ENCODE measurements around the gene STX19.
"Not testable (repeated sequence)": the region's sequence is repeated elsewhere in the genome, so short reads cannot be mapped to it uniquely, and the experiment has no call there.

Gene STX19, protein sequence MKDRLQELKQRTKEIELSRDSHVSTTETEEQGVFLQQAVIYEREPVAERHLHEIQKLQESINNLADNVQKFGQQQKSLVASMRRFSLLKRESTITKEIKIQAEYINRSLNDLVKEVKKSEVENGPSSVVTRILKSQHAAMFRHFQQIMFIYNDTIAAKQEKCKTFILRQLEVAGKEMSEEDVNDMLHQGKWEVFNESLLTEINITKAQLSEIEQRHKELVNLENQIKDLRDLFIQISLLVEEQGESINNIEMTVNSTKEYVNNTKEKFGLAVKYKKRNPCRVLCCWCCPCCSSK

DNA sequence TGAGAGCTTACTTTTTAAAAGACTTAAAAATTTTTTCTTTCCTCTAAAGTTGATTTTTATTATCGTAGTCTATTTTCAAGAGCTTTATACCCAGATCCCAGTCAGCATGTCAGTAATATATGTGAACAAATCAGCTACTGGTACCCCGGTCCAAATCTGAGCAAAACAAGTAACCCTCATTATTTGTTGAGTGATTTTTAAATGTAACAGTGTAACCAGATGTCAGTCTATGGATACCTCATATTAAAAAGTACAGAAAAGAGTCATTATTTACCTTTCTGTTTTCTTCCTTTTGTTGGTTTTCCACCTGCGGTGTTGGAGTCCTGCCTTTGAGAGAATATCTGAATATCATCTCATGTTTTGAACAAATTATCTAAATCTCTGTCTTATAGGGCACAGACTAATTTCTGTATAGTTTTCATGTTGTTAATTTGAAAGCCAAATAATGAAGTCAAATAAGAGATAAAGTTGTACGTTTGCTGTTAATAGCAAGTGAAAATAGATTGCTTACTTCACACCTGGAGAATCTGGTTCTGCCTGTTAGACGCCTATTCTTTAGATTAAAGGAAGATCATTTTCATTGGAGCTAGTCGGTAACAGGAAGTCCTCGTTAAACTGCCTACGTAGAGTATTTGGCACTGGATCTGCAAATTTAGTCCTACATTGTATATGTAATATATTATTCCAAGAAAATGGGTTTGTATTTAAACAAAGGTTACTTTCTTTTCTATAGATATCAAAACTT is at the start of gene STX19:
STX19 (minus strand) TSS at position 505 of the 745 bp plus-strand sequence. CDS start 13,328 bp downstream, outside the sequence.
- DNase-seq, result no peak

DNA sequence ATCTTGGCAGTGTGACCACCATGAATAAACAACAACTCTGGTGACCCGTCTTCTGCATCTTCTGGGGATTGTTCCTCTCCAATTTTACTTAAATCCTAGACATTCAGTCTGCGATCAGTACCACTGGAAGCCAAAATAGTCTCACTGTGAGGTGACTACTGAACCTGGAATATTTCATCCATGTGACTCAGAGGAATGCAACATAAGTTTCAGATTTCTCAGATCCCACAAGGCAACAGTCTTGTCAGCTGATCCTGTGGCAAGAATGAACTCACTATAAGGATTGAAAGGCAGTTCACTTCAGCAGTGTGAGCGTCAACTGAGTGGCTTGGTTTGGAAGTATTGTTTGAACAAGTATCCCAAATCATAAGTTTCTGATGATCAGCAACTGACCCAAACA is 47.7 kb upstream of the STX19 start:
- DNase-seq, result no peak

DNA sequence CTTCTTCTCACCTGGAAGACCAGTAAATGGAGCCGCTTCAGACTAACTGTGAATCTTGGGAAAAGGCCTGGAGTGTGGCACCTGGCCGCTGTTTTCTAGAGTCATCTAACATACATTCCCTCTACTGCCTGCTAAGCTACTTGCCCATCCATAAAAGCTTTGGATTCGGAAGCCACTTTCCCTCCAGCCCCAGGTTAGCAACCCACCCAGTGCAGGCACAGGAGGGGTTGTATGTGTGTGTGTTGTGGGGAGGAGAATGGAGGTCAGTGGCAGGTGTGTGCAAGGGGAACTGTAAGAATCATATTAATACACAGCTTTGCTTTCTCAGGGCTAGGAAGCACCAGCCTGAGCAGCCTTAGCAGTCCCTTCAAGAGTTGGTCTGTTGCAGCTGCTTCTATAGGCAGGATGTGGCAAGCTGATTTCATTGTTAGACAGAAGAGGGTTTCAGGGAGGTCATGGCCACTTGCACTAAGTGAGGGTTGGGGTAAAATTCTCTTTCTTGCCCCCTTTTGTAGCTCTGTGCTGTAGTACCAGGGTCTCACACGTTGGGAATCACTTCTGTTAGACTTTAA is 43.4 kb upstream of the STX19 start:
- DNase-seq, result no peak

DNA sequence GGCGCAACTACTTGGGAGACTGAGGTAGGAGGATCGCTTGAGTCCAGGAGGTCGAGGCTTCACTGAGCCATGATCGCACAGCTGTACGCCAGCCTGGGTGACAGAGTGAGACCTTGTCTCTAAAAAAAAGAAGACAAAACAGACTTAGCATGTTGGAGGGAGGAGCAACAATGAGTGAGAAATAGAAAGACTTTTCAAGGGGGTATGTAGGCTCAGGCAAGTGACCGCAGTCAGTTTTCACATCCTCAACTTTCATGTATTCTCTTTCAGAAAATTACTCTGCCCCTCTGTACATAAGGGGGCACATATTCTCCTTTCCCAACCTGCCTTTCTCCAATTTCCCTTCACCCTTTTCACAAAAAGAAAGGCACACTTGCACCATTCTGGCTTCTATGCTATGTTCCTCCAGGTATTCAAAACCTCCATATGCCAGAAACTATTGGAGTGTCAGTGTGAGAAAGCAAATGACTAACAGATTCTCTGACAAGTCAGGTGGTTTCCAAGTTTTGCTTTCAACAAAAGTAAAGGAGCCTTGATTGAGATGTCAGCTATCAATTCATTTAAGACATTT is 42.0 kb upstream of the STX19 start:
- DNase-seq, result no peak

DNA sequence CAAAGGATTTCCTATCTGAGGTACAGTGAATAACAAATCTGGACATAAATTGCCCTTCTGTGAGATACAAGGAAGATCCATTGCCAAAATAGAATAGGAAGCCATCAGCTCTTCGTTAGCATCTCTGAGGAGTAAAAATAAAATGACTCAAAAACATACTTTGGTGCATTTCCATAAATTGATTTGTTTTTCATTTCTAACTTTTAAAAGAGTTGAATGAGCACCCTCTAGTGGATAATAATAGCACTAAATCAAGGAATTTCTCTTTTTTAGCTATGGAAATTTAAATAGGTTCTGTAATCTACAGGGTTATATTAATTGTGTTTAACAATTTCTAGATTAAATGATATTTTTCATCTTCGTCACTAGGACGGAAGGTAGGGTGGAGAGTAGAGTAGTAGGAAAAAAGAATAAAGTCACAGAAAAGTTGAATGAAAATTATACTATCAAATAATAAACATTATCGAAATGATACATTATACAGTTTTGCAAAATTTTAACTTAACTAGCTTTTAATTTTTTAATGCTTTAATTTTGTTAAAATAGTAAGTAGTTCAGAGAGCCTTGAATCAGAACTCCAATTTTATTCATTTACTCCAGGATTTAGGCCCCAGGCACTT is 40.9 kb upstream of the STX19 start:
- peak in 1 of 2 donors; percentile 53 for DNase-seq

DNA sequence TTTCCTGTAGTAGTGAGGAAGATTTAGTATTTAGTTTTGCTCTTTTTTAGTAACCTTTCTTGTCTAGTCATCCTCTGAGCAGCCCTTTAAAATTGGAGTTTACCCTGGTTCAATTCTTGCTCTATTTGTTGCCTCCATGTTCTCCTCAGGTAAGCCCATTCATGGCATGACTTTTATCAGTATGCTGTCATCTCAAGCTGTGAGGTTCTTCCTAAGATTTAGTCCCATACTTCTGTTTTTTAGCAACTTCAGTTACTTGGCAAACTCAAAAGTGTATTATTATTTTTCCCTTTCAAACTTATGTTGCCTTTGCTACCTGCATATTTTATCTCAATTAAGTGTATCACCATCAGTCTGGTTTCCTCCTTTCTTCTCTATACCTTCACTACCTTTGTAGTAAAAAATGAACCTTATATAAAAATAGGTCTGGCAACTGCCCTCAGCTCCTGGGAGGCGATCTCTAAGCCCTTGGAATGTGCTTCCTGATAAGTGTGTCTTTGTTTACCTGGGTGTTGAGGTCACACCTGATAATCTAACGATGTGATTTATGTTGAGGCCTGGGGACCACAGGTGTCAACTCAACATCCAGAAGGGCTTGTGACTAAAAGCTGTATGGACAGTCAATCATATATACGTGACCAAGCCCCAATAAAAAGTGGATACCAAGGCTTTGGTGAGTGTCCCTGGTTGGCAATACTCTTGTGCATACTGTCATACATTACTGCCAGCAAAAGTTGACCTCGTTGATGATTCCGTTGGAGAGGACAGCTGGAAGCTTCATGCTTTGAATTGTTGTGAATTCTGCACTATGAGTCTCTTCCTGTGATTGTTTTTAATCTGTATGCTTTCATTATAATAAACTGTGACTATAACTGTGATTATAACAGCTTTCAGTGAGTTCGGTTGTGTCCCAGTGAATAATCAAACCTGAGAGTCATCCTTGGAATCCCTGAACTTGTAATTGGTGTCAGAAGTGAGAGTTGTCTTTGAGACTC is 38.4 kb upstream of the STX19 start:
- DNase-seq, result no peak

DNA sequence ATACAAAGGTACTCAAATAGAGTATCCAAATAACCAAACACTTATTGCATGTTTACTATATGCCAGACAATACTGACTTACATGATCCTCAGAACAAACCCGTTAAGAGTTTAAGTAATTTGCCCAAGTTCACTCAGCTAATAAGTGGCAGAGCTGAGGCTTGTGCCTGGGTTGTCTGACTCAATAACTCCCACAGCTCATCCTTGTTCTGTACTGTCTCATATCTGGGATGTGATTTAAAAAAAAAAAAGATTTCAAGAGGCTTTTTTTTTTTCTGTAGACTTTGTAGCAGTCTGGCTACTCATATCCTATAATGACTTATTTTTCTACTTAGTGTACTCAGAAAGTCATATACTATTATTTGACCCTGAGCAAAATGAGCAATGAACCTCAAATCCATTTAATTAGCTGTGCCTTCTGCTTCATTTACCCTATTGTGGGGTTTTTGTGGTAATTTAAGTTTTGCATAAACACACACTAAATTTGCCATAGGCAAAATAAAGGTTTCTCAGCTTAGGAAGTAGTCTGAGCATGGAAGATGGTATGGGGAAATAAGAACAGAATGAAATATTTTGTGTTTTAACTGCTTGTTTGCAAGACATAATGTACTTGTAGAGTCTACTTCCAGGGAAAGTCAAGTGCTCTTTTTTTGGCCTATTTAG is 37.6 kb upstream of the STX19 start:
- DNase-seq, result no peak

DNA sequence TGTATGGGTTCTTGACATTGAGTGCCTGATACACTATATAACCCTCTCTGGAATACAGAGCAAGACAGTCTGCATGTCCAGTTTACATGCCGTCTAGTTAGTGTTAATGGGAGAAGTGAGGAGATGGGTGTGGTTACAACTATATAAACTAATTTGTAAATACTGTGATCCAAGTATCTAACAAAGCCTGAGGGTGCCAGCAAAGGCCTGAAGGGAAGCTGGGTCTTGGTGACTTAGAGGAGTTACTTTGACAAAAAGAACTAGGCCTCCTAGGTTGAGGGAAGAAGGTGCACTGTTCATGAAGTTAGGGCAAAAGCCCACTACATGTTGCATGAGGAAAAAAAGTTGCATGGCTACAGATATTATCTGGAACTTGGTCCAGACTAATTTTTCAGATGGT is 36.7 kb upstream of the STX19 start:
- no peak for DNase-seq

DNA sequence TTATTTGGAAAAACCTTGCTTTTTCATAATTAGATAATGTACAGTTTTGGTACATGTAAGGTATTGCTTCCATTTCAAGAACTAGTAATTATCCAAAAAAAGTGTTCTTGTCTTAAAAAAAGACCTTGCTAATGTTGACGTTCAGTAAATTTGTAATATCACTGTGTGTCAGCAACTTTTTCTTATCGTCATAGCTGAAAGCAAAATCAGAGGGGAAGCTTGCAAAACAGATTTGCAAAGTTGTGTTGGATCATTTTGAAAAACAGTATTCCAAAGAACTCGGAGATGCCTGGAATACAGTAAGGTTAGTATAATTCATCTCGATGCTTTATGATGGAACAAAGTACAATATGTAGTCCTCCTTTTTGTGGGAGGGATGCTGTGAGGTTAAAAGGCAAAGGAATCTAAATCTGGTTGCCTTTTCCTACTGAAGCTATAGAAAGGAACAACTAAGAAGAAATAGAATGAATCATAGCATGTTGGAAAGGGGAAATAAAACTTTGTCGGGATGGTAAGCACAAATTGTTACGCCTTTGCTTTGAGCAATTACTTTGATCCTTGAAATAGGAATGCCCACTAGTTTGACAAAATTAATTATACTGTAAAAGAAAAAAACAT is 36.0 kb upstream of the STX19 start:
- DNase-seq, result no peak

DNA sequence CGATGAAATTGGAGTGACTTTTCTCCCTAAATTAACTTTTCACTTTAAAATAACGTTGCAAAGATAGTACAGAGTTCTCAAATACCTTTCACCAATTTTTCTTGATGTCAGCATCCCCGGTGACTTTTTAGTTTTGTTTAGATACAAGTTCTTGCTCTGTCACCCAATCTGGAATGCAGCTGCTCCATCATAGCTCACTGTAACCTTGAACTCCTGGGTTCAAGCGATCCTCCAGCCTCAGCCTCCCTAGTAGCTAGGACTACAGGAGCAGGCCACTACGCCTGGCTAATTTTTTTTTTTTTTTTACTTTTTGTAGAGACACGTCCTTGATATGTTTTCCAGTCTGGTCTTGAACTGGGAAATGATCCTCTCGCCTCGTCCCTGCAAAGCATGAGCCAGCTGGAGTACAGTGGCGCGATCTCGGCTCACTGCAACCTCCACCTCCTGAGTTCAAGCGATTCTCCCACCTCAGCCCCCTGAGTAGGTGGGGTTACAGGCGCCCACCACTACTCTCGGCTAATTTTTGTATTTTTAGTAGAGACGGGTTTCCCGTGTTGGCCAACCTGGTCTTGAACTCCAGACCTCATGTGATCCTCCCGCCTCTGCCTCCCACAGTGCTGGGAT is 35.2 kb upstream of the STX19 start:
- DNase-seq, result no peak

DNA sequence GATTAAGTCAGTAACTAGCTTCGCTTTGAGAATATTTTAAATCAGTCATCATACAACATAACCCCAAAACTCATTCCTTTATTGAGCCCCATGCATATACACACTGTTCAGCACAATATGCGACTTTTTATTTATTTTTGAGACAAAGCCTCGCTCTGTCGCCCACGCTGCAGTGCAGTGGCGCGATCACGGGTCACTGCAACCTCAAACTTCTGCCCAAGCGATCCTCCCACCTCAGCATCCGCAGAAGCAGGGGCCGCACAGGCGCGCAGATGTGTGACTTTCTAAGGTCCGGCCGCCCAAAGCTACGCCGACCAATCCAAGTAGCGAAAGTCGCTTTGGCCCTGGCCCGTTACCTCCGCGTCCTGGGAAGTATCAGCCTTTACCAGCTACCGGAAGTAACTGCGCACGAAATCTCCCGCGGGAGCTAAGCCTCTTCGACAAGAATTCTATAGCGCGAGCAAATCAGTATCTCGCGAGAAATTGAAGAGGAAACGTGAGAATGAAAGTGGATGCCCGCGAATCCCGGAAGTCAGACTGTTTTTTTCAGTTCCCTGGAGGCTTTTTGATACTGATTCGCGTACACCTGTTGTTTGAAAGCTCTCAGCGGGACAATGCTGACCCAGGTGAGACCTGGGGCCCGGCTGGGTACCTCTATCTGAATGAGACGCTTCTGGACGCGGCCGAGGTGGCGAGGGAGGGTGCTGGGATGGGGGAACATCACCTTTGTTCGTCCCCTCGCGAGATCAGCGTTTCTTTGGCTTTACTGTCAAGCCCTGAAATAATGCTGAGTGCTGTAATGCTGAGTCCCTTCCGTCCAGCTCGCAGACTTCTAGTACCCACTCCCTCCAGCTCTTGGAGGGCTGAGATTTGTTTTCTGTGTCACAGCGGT is 34.4 kb upstream of the STX19 start, which contains the start of the genes DHFR2 and NSUN3:
DHFR2 (minus strand) TSS at position 404 of the 892 bp plus-strand sequence. CDS start 1,405 bp downstream, outside the sequence.
NSUN3 (plus strand) TSS at position 549 of the 892 bp plus-strand sequence; CDS start at position 615, 66 bp downstream.
- DNase-seq, result peak; percentile 89 to 93

DNA sequence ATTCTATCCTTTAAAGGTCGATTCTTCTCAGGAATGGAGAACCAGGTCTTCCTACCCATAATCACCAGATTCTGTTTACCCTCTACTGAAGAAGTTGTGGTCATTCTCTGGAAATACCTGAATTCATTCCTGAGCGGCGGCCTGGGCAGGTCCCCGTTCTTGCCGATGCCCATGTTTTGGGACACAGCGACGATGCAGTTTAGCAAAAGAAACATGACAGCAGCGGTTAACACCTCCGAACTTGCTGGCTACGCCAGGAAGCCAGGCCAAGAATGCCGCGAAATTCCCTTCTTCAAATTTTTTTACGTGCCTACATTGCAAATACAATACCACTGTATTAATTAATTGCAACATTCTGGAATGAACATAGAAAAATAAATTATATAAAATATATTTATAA is 32.9 kb upstream of the STX19 start:
- DNase-seq, result no peak

DNA sequence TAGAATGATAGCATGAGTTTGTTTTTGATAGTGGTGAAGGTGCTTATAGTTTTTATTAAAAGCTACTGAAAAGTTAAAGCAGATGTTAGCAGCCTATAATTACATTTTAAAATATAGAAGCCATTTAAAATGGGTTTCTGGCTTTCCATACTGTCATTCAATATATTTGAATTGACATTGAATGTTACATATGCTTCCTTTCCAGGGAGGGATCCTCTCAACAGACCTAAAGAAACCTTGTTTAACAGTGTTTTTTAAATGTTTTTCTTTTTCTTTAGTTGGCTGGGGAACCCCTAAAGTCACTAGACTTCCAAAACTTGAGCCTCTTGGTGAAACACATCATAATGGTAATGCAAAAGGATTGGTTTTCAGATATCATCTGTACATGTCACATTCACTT is 22.1 kb upstream of the STX19 start:
- no peak for DNase-seq

DNA sequence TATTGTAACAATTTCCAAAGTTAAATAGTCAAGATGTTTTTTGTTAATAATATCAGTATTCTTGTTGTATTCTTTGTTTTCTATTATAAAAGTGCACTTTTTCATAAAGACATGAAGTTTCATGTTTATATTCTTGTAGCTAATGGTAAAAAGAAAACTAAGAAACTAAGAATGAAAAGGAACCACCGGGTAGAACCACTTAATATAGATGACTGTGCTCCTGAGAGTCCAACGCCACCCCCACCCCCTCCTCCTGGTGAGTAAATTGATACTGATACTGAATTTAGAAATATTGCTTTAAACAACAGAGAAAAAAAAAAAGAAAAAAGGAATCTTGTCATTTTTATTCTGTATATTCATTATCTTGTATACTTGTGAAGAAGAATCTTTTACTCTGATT is 20.9 kb upstream of the STX19 start:
- no peak for DNase-seq

DNA sequence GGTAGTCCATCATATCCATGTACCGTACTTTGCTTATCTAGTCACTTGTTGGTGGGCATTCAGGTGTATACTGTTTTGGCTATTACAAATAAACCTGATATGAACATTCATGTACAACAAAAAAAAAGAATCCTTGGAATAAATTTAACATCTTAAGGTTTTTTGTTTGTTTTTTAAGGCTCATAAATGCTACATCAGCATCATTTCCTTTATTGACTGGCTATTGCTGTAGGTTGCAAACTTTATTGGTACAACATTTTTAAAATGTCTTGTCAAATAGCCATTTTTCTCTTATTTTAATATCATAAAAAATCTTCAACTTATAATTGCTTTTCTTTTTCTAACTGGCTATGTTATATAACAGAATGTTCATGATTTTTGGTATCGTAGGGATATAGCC is 18.1 kb upstream of the STX19 start:
- DNase-seq, result no peak

DNA sequence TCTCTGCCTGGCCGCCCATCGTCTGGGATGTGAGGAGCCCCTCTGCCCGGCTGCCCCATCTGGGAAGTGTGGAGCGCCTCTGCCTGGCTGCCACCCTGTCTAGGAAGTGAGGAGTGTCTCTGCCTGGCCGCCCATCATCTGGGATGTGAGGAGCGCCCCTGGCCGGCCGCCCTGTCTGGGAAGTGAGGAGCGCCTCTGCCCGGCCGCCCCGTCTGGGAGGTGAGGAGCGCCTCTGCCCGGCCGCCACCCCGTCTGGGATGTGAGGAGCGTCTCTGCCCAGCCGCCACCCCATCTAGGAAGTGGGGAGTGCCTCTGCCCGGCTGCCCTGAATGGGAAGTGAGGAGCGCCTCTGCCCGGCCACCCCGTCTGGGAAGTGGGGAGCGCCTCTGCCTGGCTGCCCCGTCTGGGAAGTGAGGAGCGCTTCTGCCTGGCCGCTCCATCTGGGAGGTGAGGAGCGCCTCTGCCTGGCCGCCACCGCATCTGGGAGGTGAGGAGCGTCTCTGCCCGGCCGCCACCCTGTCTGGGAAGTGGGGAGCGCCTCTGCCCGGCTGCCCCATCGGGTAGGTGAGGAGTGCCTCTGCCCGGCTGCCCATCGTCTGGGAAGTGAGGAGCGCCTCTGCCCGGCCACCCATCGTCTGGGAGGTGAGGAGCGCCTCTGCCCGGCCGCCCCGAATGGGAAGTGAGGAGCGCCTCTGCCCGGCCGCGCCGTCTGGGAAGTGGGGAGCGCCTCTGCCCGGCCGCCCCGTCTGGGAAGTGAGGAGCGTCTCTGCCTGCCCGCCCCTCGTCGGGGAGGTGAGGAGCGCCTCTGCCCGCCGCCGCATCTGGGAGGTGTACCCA is 15.9 kb upstream of the STX19 start:
- not testable (repeated sequence) for DNase-seq

DNA sequence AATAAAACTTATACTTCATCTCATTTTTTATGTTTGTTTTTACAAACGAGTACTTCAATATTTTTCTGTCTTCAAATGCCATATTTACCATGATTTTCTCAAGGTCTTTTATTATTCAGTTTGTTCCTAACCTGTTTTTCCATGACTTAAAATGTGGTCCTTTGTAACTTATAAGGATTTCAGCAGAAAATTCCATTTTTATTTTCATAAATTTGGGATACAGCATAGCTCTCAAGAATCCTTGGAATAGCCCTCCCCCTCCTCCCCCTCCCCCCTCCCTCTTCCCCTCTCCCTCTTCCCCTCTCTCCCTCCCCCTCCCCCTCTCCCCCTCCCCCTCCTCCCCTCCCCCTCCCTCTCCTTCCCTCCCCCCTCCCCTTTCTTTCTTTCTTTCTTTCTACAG is 14.9 kb upstream of the STX19 start:
- no peak for DNase-seq

DNA sequence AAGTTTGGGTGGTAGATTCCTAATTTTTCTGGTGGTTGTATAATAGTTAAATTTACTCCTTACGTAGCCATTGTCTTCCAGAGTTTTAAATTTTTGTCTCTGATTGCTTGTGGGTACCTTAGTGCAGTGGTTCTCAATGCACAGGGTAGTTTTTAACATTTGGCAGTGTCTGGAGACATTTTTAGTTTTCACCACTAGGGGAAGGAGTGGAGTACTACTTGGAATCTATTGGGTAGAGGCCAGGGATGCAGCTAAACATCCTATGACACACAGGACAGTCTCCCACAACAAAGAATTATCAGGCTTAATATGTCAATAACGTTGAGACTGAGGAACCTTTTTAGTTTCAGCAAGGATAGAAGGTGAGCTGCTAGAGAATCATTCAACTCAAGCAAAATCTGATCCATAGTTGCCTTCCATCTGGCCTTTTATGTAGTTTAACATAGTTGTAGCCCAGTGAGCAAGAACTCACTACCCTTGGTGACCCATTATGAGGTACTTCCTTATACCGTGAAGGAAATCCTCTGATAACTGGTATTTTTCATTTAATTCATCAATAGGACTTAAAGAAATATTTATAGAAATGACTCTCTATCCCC is 8.6 kb upstream of the STX19 start:
- peak in 1 of 2 donors; percentile 14 for DNase-seq

Data from CD4-positive, alpha-beta T cell treated with Interleukin-4 for 1 hour (primary cell).